Measurements from ENCODE around the gene C12orf76.
"Not testable (repeated sequence)": the region's sequence is repeated elsewhere in the genome, so short reads cannot be mapped to it uniquely, and the experiment has no call there.

The C12orf76 gene

DNA sequence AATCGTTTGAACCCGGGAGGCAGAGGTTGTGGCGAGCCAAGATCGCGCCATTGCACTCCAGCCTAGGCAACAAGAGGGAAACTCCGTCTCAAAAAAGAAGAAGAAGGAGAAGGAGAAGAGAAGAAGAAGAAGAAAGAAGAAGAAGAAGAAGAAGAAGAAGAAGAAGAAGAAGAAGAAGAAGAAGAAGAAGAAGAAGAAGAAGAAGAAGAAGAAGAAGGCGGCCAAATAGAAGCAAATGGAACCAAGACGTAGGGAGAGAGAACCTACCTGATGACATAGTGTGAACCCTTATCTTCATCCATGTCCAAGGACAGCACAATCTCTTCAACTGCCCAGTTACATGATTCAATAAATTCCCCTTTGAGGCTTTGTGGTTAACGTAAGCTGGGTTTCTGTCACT lies 19.8 kb upstream of the C12orf76 start:
- not testable (repeated sequence) for H3K4me3 ChIP-seq (ENCODE audit: low read depth, low read length); H3K27ac ChIP-seq (ENCODE audit: extremely low read depth, low read depth, low read length); H3K36me3 ChIP-seq (ENCODE audit: control insufficient read depth in 2 of 2, insufficient read depth in 1 of 2, low read length in 2 of 2); H3K9me3 ChIP-seq (ENCODE audit: control insufficient read depth, insufficient read depth, low read depth, low read length); H3K4me1 ChIP-seq (ENCODE audit: control insufficient read depth, insufficient read depth, low read length)
- TF ChIP-seq, protein P1, sequence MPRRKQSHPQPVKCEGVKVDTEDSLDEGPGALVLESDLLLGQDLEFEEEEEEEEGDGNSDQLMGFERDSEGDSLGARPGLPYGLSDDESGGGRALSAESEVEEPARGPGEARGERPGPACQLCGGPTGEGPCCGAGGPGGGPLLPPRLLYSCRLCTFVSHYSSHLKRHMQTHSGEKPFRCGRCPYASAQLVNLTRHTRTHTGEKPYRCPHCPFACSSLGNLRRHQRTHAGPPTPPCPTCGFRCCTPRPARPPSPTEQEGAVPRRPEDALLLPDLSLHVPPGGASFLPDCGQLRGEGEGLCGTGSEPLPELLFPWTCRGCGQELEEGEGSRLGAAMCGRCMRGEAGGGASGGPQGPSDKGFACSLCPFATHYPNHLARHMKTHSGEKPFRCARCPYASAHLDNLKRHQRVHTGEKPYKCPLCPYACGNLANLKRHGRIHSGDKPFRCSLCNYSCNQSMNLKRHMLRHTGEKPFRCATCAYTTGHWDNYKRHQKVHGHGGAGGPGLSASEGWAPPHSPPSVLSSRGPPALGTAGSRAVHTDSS (tag by site-specific recombination; IDR thresholded peaks at IDR 0.05), result peak; percentile 60; the same call in 1 of the 2 replicates
- POLR2A ChIA-PET, result interaction anchor here (1.2 kb wide), 1 partner anchor 69 kb away, joined by 4 read pairs; the partner anchor contains the start of gene ANKRD13A
- CTCF ChIA-PET, result interaction anchor here (1.4 kb wide), 1 partner anchor 32 kb away, joined by 3 read pairs; no protein-coding TSS in a partner anchor

DNA sequence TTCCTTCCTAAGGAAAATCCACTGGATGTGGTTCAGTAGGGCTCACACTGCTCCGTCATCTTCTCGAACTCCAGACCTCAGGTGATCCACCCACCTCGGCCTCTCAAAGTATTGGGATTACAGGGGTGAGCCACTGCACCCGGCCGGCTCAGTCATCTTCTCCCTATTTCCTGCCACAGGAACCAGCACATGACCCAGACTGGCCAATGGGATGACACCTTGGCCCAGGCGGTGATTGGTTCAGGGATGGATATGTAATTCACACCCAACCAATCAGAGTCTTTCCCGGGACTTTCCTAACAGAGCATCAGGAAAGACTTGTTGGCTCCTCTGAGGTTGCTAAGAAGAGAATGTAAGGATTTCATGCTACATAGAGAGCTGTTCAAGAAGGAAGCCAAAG lies 19.2 kb upstream of the C12orf76 start:
- H3K27ac ChIP-seq (ENCODE audit: extremely low read depth, low read depth, low read length), result no peak overlapping the region
- POLR2A ChIA-PET, result interaction anchor here (1.2 kb wide), 1 partner anchor 68 kb away, joined by 4 read pairs; the partner anchor contains the start of gene ANKRD13A
- CTCF ChIA-PET, result interaction anchor here (0.6 to 1.4 kb wide), 3 partner anchors 10 to 396 kb away, joined by 3 to 7 read pairs (median 4); no protein-coding TSS in a partner anchor
- TF ChIP-seq, protein P2, sequence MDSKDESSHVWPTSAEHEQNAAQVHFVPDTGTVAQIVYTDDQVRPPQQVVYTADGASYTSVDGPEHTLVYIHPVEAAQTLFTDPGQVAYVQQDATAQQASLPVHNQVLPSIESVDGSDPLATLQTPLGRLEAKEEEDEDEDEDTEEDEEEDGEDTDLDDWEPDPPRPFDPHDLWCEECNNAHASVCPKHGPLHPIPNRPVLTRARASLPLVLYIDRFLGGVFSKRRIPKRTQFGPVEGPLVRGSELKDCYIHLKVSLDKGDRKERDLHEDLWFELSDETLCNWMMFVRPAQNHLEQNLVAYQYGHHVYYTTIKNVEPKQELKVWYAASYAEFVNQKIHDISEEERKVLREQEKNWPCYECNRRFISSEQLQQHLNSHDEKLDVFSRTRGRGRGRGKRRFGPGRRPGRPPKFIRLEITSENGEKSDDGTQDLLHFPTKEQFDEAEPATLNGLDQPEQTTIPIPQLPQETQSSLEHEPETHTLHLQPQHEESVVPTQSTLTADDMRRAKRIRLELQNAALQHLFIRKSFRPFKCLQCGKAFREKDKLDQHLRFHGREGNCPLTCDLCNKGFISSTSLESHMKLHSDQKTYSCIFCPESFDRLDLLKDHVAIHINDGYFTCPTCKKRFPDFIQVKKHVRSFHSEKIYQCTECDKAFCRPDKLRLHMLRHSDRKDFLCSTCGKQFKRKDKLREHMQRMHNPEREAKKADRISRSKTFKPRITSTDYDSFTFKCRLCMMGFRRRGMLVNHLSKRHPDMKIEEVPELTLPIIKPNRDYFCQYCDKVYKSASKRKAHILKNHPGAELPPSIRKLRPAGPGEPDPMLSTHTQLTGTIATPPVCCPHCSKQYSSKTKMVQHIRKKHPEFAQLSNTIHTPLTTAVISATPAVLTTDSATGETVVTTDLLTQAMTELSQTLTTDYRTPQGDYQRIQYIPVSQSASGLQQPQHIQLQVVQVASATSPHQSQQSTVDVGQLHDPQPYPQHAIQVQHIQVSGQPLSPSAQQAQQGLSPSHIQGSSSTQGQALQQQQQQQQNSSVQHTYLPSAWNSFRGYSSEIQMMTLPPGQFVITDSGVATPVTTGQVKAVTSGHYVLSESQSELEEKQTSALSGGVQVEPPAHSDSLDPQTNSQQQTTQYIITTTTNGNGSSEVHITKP (tag by site-specific recombination; IDR thresholded peaks at IDR 0.05), result no peak
- TF ChIP-seq ZNF23 (tag by site-specific recombination; IDR thresholded peaks at IDR 0.05; ENCODE audit: borderline replicate concordance) (no peak), ZNF350 (tag by site-specific recombination; IDR thresholded peaks at IDR 0.05) (no peak), ZNF324 (tag by site-specific recombination; IDR thresholded peaks at IDR 0.05) (no peak), OSR2 (tag by site-specific recombination; IDR thresholded peaks at IDR 0.05) (no peak), ZNF792 (tag by site-specific recombination; IDR thresholded peaks at IDR 0.05) (no peak), ZBTB17 (tag by site-specific recombination; IDR thresholded peaks at IDR 0.05) (no peak)
- H3K9me3 ChIP-seq (ENCODE audit: control insufficient read depth, insufficient read depth, low read depth, low read length), result no peaks in the 10 kb centered on the region
- no peaks in the 10 kb centered on the region for H3K36me3 ChIP-seq (ENCODE audit: control insufficient read depth in 2 of 2, insufficient read depth in 1 of 2, low read length in 2 of 2)
- no peaks in the 10 kb centered on the region for H3K4me1 ChIP-seq (ENCODE audit: control insufficient read depth, insufficient read depth, low read length)
- H3K4me3 ChIP-seq (ENCODE audit: low read depth, low read length), result no peak overlapping the region

DNA sequence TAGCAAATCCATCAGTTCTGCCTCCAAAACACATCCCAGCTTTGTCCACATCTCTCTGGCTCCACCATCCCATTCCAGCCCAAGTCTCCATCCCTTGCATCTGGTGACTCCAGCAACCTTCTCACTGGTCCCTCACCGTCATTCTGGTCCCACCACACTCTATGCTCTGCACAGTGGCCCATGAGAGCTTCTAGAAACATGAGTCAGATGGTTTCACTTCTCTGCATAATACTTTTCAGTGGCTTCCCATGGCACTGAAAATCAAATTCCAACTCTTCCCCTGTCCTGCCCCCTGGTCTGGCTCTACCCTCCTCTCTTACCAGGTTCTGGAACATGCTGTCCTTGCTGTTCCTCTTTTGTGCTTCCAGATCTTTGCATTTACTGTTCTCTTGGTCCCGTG lies 17.2 kb upstream of the C12orf76 start:
- Histone ChIP-seq H3K4me3 (ENCODE audit: low read depth, low read length) (no peak overlapping the region), H3K27ac (ENCODE audit: extremely low read depth, low read depth, low read length) (no peak overlapping the region), H3K36me3 (ENCODE audit: control insufficient read depth in 2 of 2, insufficient read depth in 1 of 2, low read length in 2 of 2) (no peaks in the 10 kb centered on the region), H3K4me1 (ENCODE audit: control insufficient read depth, insufficient read depth, low read length) (no peaks in the 10 kb centered on the region), H3K9me3 (ENCODE audit: control insufficient read depth, insufficient read depth, low read depth, low read length) (no peaks in the 10 kb centered on the region)
- ChIA-PET CTCF (interaction anchor here (0.5 kb wide), 1 partner anchor 366 kb away, joined by 3 read pairs; no protein-coding TSS in a partner anchor), POLR2A (no interaction called here)
- TF ChIP-seq ZNF596 (tag by site-specific recombination; IDR thresholded peaks at IDR 0.05), result no peak
- TF ChIP-seq GLI4 (tag by site-specific recombination; IDR thresholded peaks at IDR 0.05), result no peak
- TF ChIP-seq, protein P3, sequence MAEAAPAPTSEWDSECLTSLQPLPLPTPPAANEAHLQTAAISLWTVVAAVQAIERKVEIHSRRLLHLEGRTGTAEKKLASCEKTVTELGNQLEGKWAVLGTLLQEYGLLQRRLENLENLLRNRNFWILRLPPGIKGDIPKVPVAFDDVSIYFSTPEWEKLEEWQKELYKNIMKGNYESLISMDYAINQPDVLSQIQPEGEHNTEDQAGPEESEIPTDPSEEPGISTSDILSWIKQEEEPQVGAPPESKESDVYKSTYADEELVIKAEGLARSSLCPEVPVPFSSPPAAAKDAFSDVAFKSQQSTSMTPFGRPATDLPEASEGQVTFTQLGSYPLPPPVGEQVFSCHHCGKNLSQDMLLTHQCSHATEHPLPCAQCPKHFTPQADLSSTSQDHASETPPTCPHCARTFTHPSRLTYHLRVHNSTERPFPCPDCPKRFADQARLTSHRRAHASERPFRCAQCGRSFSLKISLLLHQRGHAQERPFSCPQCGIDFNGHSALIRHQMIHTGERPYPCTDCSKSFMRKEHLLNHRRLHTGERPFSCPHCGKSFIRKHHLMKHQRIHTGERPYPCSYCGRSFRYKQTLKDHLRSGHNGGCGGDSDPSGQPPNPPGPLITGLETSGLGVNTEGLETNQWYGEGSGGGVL (tag by site-specific recombination; IDR thresholded peaks at IDR 0.05), result no peak
- TF ChIP-seq, protein P4, sequence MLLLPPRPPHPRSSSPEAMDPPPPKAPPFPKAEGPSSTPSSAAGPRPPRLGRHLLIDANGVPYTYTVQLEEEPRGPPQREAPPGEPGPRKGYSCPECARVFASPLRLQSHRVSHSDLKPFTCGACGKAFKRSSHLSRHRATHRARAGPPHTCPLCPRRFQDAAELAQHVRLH (tag by site-specific recombination; IDR thresholded peaks at IDR 0.05), result no peak
- no peak for TF ChIP-seq ZBTB48 (tag by site-specific recombination; IDR thresholded peaks at IDR 0.05)
- TF ChIP-seq, protein P5, sequence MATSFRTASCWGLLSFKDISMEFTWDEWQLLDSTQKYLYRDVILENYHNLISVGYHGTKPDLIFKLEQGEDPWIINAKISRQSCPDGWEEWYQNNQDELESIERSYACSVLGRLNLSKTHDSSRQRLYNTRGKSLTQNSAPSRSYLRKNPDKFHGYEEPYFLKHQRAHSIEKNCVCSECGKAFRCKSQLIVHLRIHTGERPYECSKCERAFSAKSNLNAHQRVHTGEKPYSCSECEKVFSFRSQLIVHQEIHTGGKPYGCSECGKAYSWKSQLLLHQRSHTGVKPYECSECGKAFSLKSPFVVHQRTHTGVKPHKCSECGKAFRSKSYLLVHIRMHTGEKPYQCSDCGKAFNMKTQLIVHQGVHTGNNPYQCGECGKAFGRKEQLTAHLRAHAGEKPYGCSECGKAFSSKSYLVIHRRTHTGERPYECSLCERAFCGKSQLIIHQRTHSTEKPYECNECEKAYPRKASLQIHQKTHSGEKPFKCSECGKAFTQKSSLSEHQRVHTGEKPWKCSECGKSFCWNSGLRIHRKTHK (tag by site-specific recombination; IDR thresholded peaks at IDR 0.05), result no peak
- no peak for TF ChIP-seq YY2 (tag by site-specific recombination; IDR thresholded peaks at IDR 0.05)
- TF ChIP-seq ZNF660 (tag by site-specific recombination; IDR thresholded peaks at IDR 0.05), result no peak
- no peak for TF ChIP-seq ZNF16 (tag by site-specific recombination; IDR thresholded peaks at IDR 0.05; ENCODE audit: low read depth)
- no peak for TF ChIP-seq ZNF341 (tag by site-specific recombination; IDR thresholded peaks at IDR 0.05; ENCODE audit: low read depth)
- TF ChIP-seq, protein P6, sequence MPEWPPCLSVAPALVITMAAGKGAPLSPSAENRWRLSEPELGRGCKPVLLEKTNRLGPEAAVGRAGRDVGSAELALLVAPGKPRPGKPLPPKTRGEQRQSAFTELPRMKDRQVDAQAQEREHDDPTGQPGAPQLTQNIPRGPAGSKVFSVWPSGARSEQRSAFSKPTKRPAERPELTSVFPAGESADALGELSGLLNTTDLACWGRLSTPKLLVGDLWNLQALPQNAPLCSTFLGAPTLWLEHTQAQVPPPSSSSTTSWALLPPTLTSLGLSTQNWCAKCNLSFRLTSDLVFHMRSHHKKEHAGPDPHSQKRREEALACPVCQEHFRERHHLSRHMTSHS (tag by site-specific recombination; IDR thresholded peaks at IDR 0.05), result no peak
